Duodenal mucosa (tissue), 2 donors: ENCODE measurements around the gene NLRP1.

Source experiments
- H3K27ac ChIP-seq: one replicate; pipeline ENCODE4 v1.7.0; 2013; ENCODE audit warnings: low read depth, low read length
- H3K27me3 ChIP-seq, 2 donors: one replicate each; pipeline ENCODE4 v1.7.0; 2013; ENCODE audit warnings: low read length in 2 of 2, control low read depth in 1 of 2; ENCODE audit not compliant: insufficient read depth in 2 of 2, control insufficient read depth in 1 of 2
- H3K36me3 ChIP-seq, 2 donors: one replicate each; pipeline ENCODE4 v1.7.0; 2013; ENCODE audit warnings: low read length in 2 of 2, control low read depth in 1 of 2; ENCODE audit not compliant: insufficient read depth in 2 of 2, control insufficient read depth in 1 of 2
- H3K4me1 ChIP-seq, 2 donors: one replicate each; pipeline ENCODE4 v1.7.0; 2013; ENCODE audit warnings: low read length in 2 of 2, control low read depth in 1 of 2; ENCODE audit not compliant: insufficient read depth in 2 of 2, control insufficient read depth in 1 of 2
- H3K4me3 ChIP-seq, 2 donors: one replicate each; pipeline ENCODE4 v1.7.0; 2013; ENCODE audit warnings: low read length in 2 of 2, low read depth in 1 of 2
- H3K9ac ChIP-seq, 2 donors: one replicate each; pipeline ENCODE4 v1.7.0; 2013; ENCODE audit warnings: low read length in 2 of 2, low read depth in 1 of 2
- H3K9me3 ChIP-seq, 2 donors: one replicate each; pipeline ENCODE4 v1.7.0; 2013; ENCODE audit warnings: low read length in 2 of 2, control low read depth in 1 of 2; ENCODE audit not compliant: control insufficient read depth in 1 of 2

The NLRP1 gene

GRCh38 chr17:5526821-5527598 lies 57.3 kb downstream of the NLRP1 start:
- peaks cover 7 to 18% of the 10 kb centered on the region in 2 donors for H3K36me3 ChIP-seq
- H3K9me3 ChIP-seq: no peaks in the 10 kb centered on the region
- H3K27me3 ChIP-seq: no peaks in the 10 kb centered on the region
- H3K9ac ChIP-seq: no peak overlapping the region
- H3K4me3 ChIP-seq: no peak overlapping the region
- no peak overlapping the region for H3K27ac ChIP-seq
- no peaks in the 10 kb centered on the region for H3K4me1 ChIP-seq

DNA sequence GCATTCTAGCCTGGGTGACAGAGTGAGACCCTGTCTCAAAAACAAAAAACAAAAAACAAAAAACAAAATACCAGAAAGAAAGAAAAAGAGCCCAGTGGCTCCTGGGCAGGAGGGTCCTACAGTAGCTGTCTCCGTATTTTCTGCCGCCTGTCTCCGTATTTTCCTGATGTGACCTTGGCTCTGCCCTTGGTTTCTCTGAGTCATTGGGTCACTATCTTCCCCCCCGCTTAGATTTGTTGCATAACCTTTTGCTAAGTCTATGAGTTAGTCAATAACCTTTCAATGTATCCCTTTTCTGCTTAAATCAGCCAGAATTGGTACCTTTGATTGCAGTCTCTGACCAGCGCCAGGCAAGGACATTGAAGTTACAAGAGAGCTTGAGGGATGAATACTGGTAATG lies 61.1 kb downstream of the NLRP1 start:
- H3K9me3 ChIP-seq: no peaks in the 10 kb centered on the region
- H3K9ac ChIP-seq: no peak overlapping the region
- no peak overlapping the region for H3K27ac ChIP-seq
- H3K4me3 ChIP-seq: no peak overlapping the region
- no peaks in the 10 kb centered on the region for H3K4me1 ChIP-seq
- H3K36me3 ChIP-seq: peaks cover 0 to 17% of the 10 kb centered on the region in 2 donors
- no peaks in the 10 kb centered on the region for H3K27me3 ChIP-seq

DNA sequence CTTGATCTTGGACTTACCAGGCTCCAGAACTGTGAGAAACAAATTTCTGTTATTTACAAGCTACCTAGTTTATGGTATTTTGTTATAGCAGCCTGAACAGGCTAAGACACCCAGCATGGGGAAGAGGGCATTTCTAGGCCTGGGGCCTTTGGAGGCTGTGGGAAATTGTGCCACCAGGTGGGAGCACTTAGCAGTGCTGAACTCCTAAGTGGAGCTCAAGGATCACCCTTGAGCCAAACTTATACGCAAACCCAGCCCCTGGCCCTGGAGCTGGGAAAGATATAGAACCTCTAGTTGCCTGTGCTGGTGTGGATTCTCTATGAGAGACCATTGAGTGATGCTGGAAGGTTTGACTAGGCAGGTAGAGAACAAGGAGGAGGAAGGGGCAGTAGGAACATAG lies 61.8 kb downstream of the NLRP1 start:
- Histone ChIP-seq H3K9ac (no peak overlapping the region), H3K9me3 (no peaks in the 10 kb centered on the region), H3K27me3 (no peaks in the 10 kb centered on the region), H3K4me1 (no peaks in the 10 kb centered on the region), H3K36me3 (peaks cover 0 to 17% of the 10 kb centered on the region in 2 donors), H3K27ac (no peak overlapping the region), H3K4me3 (no peak overlapping the region)

GRCh38 chr17:5516060-5516792 lies 68.1 kb downstream of the NLRP1 start:
- no peaks in the 10 kb centered on the region for H3K9me3 ChIP-seq
- H3K4me1 ChIP-seq: no peaks in the 10 kb centered on the region
- H3K36me3 ChIP-seq: peaks cover 0 to 26% of the 10 kb centered on the region in 2 donors
- H3K4me3 ChIP-seq: no peak overlapping the region
- no peaks in the 10 kb centered on the region for H3K27me3 ChIP-seq
- no peak overlapping the region for H3K27ac ChIP-seq
- H3K9ac ChIP-seq: no peak overlapping the region

DNA sequence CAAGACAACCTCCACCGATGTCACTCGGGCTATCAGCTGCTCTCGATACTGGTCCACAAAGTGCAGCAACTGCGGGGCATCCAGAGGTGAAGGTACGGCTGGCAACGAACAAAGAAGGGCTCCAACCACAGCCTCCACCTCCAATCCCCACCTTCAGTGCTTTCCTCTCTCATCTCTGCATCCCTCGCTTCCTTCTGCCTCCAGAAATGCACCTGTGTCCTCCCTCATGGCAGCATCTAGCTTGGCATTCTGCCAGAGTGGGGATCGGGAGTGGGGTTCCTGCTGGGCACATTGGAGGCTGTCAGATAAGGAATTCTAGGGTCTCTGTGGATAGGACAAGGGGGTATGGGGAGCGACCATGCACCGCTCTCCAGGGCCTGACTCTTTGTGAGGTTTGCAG lies 69.3 kb downstream of the NLRP1 start:
- Histone ChIP-seq H3K9me3 (no peaks in the 10 kb centered on the region), H3K4me1 (no peaks in the 10 kb centered on the region), H3K36me3 (peaks cover 0 to 16% of the 10 kb centered on the region in 2 donors), H3K27me3 (no peaks in the 10 kb centered on the region), H3K9ac (no peak overlapping the region), H3K27ac (no peak overlapping the region), H3K4me3 (no peak overlapping the region)

DNA sequence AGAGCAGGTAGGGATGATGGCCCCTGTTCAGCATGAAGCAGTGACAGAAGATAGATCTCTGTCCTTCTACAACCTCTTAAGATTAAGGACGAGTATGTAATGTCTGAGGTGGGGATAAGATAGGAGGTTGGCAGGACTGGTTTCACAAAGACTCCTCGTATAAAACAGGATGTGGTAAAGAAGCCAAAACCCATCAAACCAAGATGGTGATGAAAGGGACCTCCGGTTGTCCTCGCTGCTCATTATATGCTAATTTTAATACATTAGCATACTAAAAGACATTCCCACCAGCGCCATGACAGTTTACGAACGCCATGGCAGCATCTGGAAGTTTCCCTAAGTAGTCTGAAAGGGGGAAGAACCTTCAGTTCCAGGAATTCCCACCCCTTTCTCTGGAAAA lies 70.7 kb downstream of the NLRP1 start:
- Histone ChIP-seq H3K4me1 (no peaks in the 10 kb centered on the region), H3K27me3 (no peaks in the 10 kb centered on the region), H3K27ac (no peak overlapping the region), H3K9me3 (no peaks in the 10 kb centered on the region), H3K9ac (no peak overlapping the region), H3K36me3 (peaks cover 0 to 16% of the 10 kb centered on the region in 2 donors), H3K4me3 (no peak overlapping the region)

- H3K27me3 ChIP-seq: no peaks in the 10 kb centered on the region
- H3K4me3 ChIP-seq: no peak overlapping the region
- H3K9ac ChIP-seq: no peak overlapping the region
- no peak overlapping the region for H3K27ac ChIP-seq
- H3K36me3 ChIP-seq: peaks cover 0 to 16% of the 10 kb centered on the region in 2 donors
- no peaks in the 10 kb centered on the region for H3K9me3 ChIP-seq
- H3K4me1 ChIP-seq: no peaks in the 10 kb centered on the region
Observed at GRCh38 chr17:5511401-5512225, 72.7 kb downstream of the NLRP1 start.

- H3K36me3 ChIP-seq: peaks cover 0 to 11% of the 10 kb centered on the region in 2 donors
- H3K27ac ChIP-seq: no peak overlapping the region
- no peaks in the 10 kb centered on the region for H3K4me1 ChIP-seq
- H3K9ac ChIP-seq: no peak overlapping the region
- no peaks in the 10 kb centered on the region for H3K27me3 ChIP-seq
- no peak overlapping the region for H3K4me3 ChIP-seq
- H3K9me3 ChIP-seq: no peaks in the 10 kb centered on the region
Observed at GRCh38 chr17:5510771-5511170, 73.5 kb downstream of the NLRP1 start.

DNA sequence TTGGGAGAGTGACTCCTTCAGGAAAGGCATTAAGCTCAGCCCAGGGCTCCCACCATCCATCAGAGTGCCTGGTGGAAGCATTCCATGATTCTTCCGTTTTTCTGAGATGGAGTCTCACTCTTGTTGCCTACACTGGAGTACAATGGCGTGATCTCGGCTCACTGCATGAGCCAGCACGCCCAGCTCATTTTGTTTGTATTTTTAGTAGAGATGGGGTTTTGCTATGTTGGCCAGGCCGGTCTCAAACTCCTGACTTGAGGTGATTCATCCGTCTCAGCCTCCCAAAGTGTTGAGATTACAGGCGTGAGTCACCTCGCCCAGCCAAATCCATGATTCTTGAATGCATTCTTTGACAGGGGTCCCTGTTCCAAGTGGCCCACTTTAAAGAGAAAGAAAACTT lies 74.8 kb downstream of the NLRP1 start:
- Histone ChIP-seq H3K4me3 (no peak overlapping the region), H3K36me3 (peaks cover 0 to 3% of the 10 kb centered on the region in 2 donors), H3K4me1 (no peaks in the 10 kb centered on the region), H3K9ac (no peak overlapping the region), H3K27ac (no peak overlapping the region), H3K9me3 (no peaks in the 10 kb centered on the region), H3K27me3 (no peaks in the 10 kb centered on the region)

- Histone ChIP-seq H3K27ac (no peak overlapping the region), H3K27me3 (no peaks in the 10 kb centered on the region), H3K4me1 (no peaks in the 10 kb centered on the region), H3K9me3 (no peaks in the 10 kb centered on the region), H3K9ac (no peak overlapping the region), H3K4me3 (no peak overlapping the region), H3K36me3 (no peaks in the 10 kb centered on the region)
Observed at GRCh38 chr17:5508810-5509209, 75.5 kb downstream of the NLRP1 start.
